ENCODE data around the gene SLC33A1. TPM values are rescaled to one million over a fixed set of nuclear protein-coding genes. Genes with fewer than 3 reads are reported as not detected.

SLC33A1 gene
- 68.9 and 120 TPM in 2 replicates for total RNA-seq

DNA sequence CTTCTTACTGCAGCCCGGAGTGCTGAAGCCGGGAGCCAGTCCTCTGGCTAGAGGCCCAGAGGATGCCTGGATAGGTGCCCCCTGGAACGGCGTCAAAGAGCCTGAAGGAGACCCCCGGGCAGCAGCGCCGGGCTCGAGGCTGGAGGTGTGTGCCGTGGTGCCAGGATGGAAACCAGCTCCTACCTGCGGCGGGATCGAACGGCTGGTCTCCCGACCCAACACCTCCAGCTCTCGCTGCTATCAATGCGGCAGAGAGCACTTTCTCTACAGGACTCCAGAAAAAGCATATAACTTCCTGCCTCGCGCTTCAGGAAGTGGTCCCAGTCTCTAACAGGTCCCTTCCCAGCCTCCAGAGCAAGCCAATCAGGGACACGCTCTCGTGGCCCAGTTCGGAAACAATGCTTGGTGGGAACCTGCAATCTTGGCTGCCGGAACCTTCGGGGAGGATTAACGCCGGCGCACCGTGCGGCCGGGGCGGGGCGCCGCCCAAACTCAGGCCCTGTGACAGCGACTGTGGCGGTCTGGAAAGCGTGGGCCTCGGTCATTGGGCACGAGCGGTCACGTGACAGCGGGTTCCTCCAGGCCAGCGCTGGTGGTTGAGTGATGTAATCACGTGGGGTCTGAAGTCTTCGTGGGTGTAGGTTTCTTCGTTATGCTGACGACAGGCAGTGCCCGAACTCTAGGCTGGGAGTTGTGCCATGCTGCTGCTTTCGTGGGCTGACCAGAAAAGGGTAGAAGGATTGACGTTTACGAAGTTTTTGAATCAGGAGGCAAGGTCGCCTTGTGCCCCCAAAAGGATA is at the start of gene SLC33A1:
Gene SLC33A1 (minus strand): TSS at position 287 of the 800 bp plus-strand sequence. CDS start 430 bp downstream, outside the sequence.

DNA sequence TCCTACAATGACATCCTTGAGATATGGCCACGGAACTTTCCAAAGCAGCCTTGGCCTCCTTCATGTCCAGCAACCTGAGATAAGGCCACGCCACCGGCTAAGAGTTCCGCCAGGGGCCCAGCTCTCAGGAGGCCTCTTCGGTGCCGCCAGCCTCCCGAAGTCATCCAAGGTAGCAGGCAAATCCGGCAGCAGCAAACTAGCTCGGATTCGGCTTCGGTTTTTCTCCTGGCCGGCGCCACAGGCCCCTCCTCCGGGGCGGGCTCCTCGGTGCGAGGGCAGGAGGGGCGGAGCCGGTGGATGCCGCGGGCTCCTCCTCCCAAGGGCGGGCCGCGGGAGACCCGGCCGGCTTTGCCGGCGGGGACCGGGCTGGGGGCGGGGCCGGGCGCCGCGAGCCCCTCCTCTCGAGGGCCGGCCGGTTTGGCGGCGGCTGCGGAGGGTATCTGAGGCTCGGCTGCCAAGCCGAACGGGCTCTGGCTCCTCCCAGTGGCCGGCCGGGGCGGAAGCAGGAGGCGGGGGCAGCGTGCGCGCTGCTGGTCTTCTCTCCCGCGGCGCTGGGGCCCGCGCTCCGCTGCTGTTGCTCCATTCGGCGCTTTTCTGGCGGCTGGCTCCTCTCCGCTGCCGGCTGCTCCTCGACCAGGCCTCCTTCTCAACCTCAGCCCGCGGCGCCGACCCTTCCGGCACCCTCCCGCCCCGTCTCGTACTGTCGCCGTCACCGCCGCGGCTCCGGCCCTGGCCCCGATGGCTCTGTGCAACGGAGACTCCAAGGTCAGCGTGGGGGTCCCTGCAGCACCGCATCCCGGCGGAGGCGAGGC is 16.1 kb upstream of the SLC33A1 start, which contains the start of gene GMPS:
Gene GMPS (plus strand): TSS at position 518 of the 812 bp plus-strand sequence. CDS start 221 bp downstream, at position 739.

DNA sequence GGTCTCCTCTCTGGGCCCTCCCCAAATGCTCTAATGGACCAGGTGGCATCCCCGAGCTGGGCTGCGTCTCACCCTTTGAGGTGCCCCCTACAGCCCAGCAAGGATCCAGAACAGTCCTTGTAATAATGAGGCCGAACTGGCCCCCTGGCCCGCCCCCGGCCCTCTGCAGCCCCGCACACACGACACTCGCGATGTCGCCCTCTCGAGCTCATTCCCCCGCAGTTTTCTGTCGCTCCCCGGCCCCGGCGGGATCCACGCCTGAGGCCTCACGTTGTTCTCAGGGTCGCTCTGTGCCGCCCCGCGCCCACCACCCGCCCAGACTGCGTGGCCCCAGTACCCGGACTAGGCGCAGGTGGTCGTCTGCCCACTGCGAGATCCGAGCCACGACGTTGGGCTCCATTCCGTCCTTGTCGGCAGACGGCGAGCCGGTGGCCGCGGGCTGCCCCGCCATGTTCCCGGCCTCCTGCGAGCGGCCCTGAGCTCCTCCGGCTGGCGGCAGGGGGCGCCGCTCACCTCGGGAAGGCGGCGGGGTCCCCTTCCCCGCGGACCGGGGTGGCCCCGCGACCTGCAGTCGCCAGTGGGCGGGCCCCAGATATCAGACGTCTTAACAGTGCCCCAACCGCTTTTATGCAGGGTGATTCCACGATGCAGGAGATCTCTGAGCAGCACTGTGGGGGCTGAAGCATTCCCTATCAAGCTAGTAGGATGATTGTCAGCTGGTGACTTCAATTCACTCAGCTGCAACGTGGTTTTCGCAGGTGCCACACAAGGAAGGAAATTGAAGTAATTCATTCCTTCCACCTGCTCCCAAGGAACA is 48.2 kb downstream of the SLC33A1 start, which contains the start of gene C3orf33:
Gene C3orf33 (minus strand): TSS at position 477 of the 817 bp plus-strand sequence. CDS start 26 bp downstream, at position 451.

Other genes starting within 250 kb of the SLC33A1 start
- 0.44 and 4.6 TPM in 2 replicates for gene PLCH1, start 109.4 kb downstream of the SLC33A1 start, total RNA-seq
- 2.1 and 2.6 TPM in 2 replicates for gene C3orf33, start 48.1 kb downstream of the SLC33A1 start, total RNA-seq
- 56.9 and 74.0 TPM in 2 replicates for gene GMPS, start 16.2 kb upstream of the SLC33A1 start, total RNA-seq

Data from placental pericyte (primary cell).